Neural progenitor cell (in vitro differentiated cells): ENCODE data around the gene MAD2L2. TPM values are rescaled to one million over a fixed set of nuclear protein-coding genes. Genes with fewer than 3 reads are reported as not detected.
A peak's percentile ranks its signal among the peaks of the same experiment; 100 is the strongest.

Experiments used
- DNase-seq: peaks from one replicate; pipeline ENCODE4 v3.0.0-alpha.2; 2016; ENCODE audit warnings: low spot score
- H2AFZ ChIP-seq: fragments of 200-600 bp; sonication (generic); replicated peaks from 2 replicates; pipeline ENCODE4 v1.6.1; 2016; ENCODE audit warnings: antibody characterized with exemption
- H3F3A ChIP-seq: fragments of 200-600 bp; sonication (generic); 2 replicates; pipeline ENCODE4 v1.6.1; 2016; ENCODE audit warnings: antibody characterized with exemption, low read depth
- H3K27ac ChIP-seq: fragments of 200-600 bp; sonication (generic); 2 replicates; pipeline ENCODE4 v1.5.1; 2016; ENCODE audit warnings: mild to moderate bottlenecking
- H3K27me3 ChIP-seq: fragments of 200-600 bp; sonication (generic); 2 replicates; pipeline ENCODE4 v1.6.1; 2016; ENCODE audit warnings: mild to moderate bottlenecking, moderate library complexity
- H3K36me3 ChIP-seq: fragments of 200-600 bp; sonication (generic); 2 replicates; pipeline ENCODE4 v1.5.1; 2016
- H3K4me1 ChIP-seq: fragments of 200-600 bp; sonication (generic); 2 replicates; pipeline ENCODE4 v1.6.1; 2016; ENCODE audit warnings: mixed run types
- H3K4me2 ChIP-seq: fragments of 200-600 bp; sonication (generic); 2 replicates; pipeline ENCODE4 v1.6.1; 2016
- H3K4me3 ChIP-seq: fragments of 200-600 bp; sonication (generic); 2 replicates; pipeline ENCODE4 v1.5.1; 2016
- H3K79me2 ChIP-seq: fragments of 200-600 bp; sonication (generic); 2 replicates; pipeline ENCODE4 v1.6.1; 2016; ENCODE audit warnings: low read depth
- H3K9ac ChIP-seq: fragments of 200-600 bp; sonication (generic); 2 replicates; pipeline ENCODE4 v1.6.1; 2016
- H3K9me3 ChIP-seq: fragments of 200-600 bp; sonication (generic); 2 replicates; pipeline ENCODE4 v1.5.1; 2016; ENCODE audit warnings: low read depth
- H4K20me1 ChIP-seq: fragments of 200-600 bp; sonication (generic); 2 replicates; pipeline ENCODE4 v1.6.1; 2016; ENCODE audit warnings: low read depth
- H3K27ac Mint-ChIP-seq: 3 replicates; pipeline ENCODE4 v1.8.0; 2021; ENCODE audit warnings: mixed read lengths
- H3K27me3 Mint-ChIP-seq: 2 replicates; pipeline ENCODE4 v1.8.0; 2022; ENCODE audit warnings: low read depth, mild to moderate bottlenecking, inconsistent platforms, moderate library complexity, mixed read lengths; ENCODE audit not compliant: insufficient read depth
- H3K36me3 Mint-ChIP-seq: 3 replicates; pipeline ENCODE4 v1.8.0; 2021; ENCODE audit warnings: mixed read lengths
- H3K4me1 Mint-ChIP-seq: 3 replicates; pipeline ENCODE4 v1.8.0; 2021; ENCODE audit warnings: mixed read lengths
- H3K4me3 Mint-ChIP-seq: 3 replicates; pipeline ENCODE4 v1.8.0; 2021; ENCODE audit warnings: mild to moderate bottlenecking, moderate library complexity, mixed read lengths
- H3K9me3 Mint-ChIP-seq: 3 replicates; pipeline ENCODE4 v1.8.0; 2020; ENCODE audit warnings: mixed read lengths
- CTCF ChIP-seq: fragments of 200-600 bp; sonication (generic); IDR thresholded peaks from 2 replicates; pipeline ENCODE4 v1.5.1; 2017; ENCODE audit warnings: antibody characterized with exemption, mild to moderate bottlenecking
- EZH2 ChIP-seq: fragments of 200-600 bp; sonication (generic); IDR thresholded peaks from 2 replicates; pipeline ENCODE4 v1.6.1; 2017; ENCODE audit warnings: antibody characterized with exemption, mild to moderate bottlenecking, moderate library complexity
- EZH2phosphoT487 ChIP-seq: fragments of 200-600 bp; sonication (generic); IDR thresholded peaks from 2 replicates; pipeline ENCODE4 v1.6.1; 2017; ENCODE audit warnings: antibody characterized with exemption
- total RNA-seq: library from RNA; depleted of rRNA; stranded (reverse); fragments of >200 nt; gene quantifications from 2 replicates; pipeline ENCODE4 v1.2.3, GENCODE V29; 2015; ENCODE audit warnings: low replicate concordance

The MAD2L2 gene
- total RNA-seq, 1 donor from 2014 or later = 108 TPM

- no peak for DNase-seq
- Mint-ChIP-seq H3K9me3 (no peaks in the 10 kb centered on the region), H3K36me3 (peaks cover 6% of the 10 kb centered on the region), H3K4me3 (no peak overlapping the region), H3K4me1 (peaks cover 5% of the 10 kb centered on the region), H3K27ac (no peak overlapping the region), H3K27me3 (peaks cover 9% of the 10 kb centered on the region)
- H3K4me3 ChIP-seq = no peak overlapping the region
- H3K9ac ChIP-seq = no peak overlapping the region
- peaks cover 4% of the 10 kb centered on the region for H4K20me1 ChIP-seq
- H3K79me2 ChIP-seq = no peaks in the 10 kb centered on the region
- no peak overlapping the region for H3K27ac ChIP-seq
- H3K4me2 ChIP-seq = no peak overlapping the region
- no peaks in the 10 kb centered on the region for H3K36me3 ChIP-seq
- peaks cover 24% of the 10 kb centered on the region for H3K27me3 ChIP-seq
- H3K4me1 ChIP-seq = no peaks in the 10 kb centered on the region
- H3F3A ChIP-seq = peaks cover 10% of the 10 kb centered on the region
- no peak overlapping the region for H2AFZ ChIP-seq
- TF ChIP-seq EZH2 = no peak
- no peak for TF ChIP-seq EZH2phosphoT487
- no peak for TF ChIP-seq CTCF
- H3K9me3 ChIP-seq = no peaks in the 10 kb centered on the region
These were observed 12.4 kb downstream of the MAD2L2 start for GRCh38 chr1:11668516-11668915.

GRCh38 chr1:11664336-11665065 lies 16.4 kb downstream of the MAD2L2 start:
- Mint-ChIP-seq H3K4me1 (peaks cover 11% of the 10 kb centered on the region), H3K4me3 (peak overlapping the region; percentile 76), H3K9me3 (no peaks in the 10 kb centered on the region), H3K36me3 (peaks cover 3% of the 10 kb centered on the region), H3K27ac (no peak overlapping the region), H3K27me3 (peaks cover 18% of the 10 kb centered on the region)
- H4K20me1 ChIP-seq = peaks cover 11% of the 10 kb centered on the region
- H3K36me3 ChIP-seq = no peaks in the 10 kb centered on the region
- peaks cover 15% of the 10 kb centered on the region for H3F3A ChIP-seq
- H3K27ac ChIP-seq = no peak overlapping the region
- no peak overlapping the region for H3K9ac ChIP-seq
- no peak for TF ChIP-seq CTCF
- TF ChIP-seq EZH2 = peak; percentile 20
- no peak for TF ChIP-seq EZH2phosphoT487
- H3K4me1 ChIP-seq = no peaks in the 10 kb centered on the region
- H2AFZ ChIP-seq = no peak overlapping the region
- H3K9me3 ChIP-seq = no peaks in the 10 kb centered on the region
- H3K79me2 ChIP-seq = no peaks in the 10 kb centered on the region
- H3K4me3 ChIP-seq = peak overlapping the region; percentile 53
- DNase-seq = peak; percentile 63
- peaks cover 29% of the 10 kb centered on the region for H3K27me3 ChIP-seq
- peak overlapping the region; percentile 88 for H3K4me2 ChIP-seq

- TF ChIP-seq CTCF = no peak
- TF ChIP-seq EZH2 = no peak
- no peak for TF ChIP-seq EZH2phosphoT487
- Histone ChIP-seq H3K9ac (no peak overlapping the region), H3K36me3 (no peaks in the 10 kb centered on the region), H3K9me3 (no peaks in the 10 kb centered on the region), H2AFZ (no peak overlapping the region), H4K20me1 (peaks cover 11% of the 10 kb centered on the region), H3K27me3 (peaks cover 29% of the 10 kb centered on the region), H3K4me2 (no peak overlapping the region), H3K4me1 (no peaks in the 10 kb centered on the region), H3K27ac (no peak overlapping the region), H3F3A (peaks cover 19% of the 10 kb centered on the region), H3K4me3 (no peak overlapping the region), H3K79me2 (no peaks in the 10 kb centered on the region)
- no peak overlapping the region for H3K27ac Mint-ChIP-seq
- peaks cover 3% of the 10 kb centered on the region for H3K36me3 Mint-ChIP-seq
- H3K9me3 Mint-ChIP-seq = no peaks in the 10 kb centered on the region
- H3K4me3 Mint-ChIP-seq = no peak overlapping the region
- H3K27me3 Mint-ChIP-seq = peaks cover 19% of the 10 kb centered on the region
- peaks cover 6% of the 10 kb centered on the region for H3K4me1 Mint-ChIP-seq
- DNase-seq = no peak
These were observed 19.8 kb downstream of the MAD2L2 start for GRCh38 chr1:11661103-11661502.
